COLO668 (cell line): Measurements from ENCODE around the gene PPP1R15A.
"Not testable (repeated sequence)": the region's sequence is repeated elsewhere in the genome, so short reads cannot be mapped to it uniquely, and the experiment has no call there.

ENCODE experiments used
- DNase-seq: peaks from one replicate; lab custom pipeline; 2025; ENCODE audit not compliant: unreplicated experiment; lab: John Stamatoyannopoulos, UW

Gene PPP1R15A

DNA sequence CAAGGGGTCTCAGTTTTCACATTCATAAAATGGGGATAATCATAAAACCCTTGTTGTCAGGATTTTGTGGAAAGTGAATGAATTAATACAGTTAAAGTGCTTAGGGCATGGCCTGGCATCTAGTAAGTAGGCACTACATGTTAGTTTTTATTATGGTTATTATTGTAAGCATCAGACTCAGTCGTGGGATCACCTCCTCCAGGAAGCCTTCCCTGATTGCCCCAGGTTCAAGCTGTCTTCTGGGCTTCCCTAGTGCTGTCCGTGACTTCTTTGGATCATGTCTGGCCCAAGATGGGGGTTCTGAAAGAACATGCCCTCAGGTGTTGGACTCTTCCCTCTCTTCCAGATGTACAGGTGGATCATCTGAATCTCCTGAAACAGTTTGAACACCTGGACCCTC, 38.6 kb downstream of the PPP1R15A start:
- DNase-seq, result no peak

DNA sequence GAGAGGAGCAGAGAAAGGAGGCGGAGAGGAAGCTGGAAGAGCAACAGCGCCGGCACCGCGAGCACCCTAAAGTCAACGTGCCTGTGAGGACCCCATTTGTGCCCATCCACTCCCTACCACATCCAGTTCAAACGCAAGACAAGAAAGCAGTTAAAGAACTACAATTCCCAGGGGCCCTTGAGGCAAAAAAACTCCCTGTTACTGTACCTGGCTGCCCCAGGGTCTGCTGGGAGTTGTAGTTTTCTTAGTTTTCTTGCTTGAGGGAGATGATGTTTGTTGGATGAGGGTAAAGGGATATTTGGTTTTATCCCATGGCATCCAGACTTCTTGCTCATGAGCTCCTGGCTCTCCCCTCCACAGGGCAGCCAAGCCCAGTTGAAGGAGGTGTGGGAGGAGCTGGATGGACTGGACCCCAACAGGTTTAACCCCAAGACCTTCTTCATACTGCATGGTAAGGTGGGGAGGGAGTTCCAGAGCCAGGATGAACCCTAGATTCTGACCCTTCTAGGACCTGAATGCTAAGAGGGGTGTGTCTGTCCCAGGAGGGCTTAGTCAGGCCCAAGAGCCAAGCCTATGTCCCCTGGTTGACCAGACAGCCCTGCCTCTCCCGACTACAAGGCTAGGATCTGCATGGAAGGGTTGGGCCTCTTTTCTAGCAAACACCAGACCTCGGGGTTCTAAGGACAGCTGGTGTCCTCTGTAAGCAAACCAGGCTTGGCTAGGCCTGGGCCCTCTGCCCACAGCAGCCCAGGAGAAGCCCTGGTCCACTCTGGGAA, 41.1 kb downstream of the PPP1R15A start:
- DNase-seq, result peak; percentile 7

- DNase-seq, result no peak
Observed at GRCh38 chr19:48914181-48914580, 42.0 kb downstream of the PPP1R15A start.

DNA sequence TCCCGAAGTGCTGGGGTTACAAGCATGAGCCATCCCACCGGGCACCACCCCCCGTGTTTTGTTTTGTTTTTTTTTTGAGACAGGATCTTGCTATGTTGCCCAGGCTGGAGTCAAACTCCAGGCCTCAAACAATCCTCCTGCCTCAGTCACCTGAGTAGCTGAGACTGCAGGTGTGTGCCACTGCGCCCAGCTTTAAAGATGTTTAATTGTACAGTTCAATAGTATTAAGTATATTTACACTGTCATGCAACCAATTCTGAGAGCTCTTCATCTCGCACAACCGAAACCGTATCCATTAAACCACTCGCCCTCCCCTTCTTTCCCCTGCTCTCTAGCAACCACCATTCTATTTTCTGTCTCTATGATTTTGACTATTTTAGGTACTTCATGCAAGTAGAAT, 43.5 kb downstream of the PPP1R15A start:
- DNase-seq, result peak; percentile 6

GRCh38 chr19:48918071-48918470, 45.9 kb downstream of the PPP1R15A start:
- no peak for DNase-seq

DNA sequence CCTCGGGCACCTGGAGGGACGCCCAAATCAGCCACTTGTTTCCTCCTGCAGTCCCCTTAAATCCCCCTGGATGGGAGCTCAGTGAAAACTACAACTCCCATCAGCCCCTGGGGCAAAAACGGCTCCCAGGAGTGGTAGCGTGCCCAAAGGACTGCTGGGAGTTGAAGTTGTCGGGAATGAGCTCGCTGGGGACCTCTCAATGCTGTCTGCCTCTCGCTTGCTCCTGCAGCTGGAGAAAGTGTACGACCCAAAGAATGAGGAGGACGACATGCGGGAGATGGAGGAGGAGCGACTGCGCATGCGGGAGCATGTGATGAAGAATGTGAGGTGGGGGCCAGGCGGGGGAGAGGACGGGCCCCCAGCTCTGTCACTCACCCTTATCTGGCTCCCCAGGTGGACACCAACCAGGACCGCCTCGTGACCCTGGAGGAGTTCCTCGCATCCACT, 46.6 kb downstream of the PPP1R15A start:
- peak; percentile 22 for DNase-seq

DNA sequence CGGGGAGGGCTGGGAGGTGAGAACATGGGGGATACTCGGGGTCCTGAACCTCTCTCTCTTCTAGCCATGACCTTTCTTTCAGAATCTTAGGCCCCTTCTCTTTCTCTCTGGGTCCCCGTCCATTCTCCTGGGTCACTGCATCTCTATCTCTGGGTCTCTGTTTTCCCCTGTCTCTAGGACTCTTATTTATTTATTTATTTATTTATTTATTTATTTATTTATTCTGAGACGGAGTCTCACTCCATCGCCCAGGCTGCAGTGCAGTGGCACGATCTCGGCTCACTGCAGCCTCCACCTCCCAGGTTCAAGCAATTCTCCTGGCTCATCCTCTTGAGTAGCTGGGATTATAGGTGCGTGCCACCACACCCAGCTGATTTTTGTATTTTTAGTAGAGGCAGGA, 47.0 kb downstream of the PPP1R15A start:
- DNase-seq, result not testable (repeated sequence)

DNA sequence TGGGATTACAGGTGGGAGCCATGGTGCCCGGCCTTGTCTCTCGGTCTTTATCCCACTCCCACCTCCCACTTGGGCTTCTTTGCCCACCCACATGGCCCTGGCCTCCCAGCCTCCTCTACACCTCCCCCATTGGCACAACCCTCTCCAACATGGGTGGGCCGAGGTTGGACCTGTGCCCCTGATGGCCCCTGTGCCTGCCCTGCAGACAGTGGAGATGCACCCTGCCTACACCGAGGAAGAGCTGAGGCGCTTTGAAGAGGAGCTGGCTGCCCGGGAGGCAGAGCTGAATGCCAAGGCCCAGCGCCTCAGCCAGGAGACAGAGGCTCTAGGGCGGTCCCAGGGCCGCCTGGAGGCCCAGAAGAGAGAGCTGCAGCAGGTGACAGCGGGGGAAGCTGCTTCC, 48.7 kb downstream of the PPP1R15A start:
- DNase-seq, result no peak

DNA sequence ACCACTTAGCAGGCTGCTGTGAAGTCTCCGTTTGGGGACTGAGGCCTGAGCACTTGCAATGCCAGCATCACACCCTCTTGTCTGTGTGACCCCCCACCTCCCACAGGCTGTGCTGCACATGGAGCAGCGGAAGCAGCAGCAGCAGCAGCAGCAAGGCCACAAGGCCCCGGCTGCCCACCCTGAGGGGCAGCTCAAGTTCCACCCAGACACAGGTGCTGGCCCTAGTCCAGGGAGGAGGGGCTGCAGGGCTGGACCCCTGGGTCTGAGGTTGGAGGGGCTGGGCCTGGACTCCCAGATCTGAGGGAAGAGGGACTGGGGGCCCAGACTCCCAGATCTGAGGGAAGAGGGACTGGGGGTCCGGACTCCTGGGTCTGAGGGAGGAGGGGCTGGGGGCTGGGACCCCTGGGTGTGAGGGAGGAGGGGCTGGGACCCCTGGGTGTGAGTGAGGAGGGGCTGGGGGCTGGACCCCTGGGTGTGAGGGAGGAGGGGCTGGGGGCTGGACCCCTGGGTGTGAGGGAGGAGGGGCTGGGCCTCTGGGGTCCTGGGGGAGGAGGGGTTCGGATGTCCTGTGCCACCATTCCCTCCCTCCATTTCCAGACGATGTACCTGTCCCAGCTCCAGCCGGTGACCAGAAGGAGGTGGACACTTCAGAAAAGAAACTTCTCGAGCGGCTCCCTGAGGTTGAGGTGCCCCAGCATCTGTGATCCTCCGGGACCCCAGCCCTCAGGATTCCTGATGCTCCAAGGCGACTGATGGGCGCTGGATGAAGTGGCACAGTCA, 49.7 kb downstream of the PPP1R15A start:
- DNase-seq, result no peak

DNA sequence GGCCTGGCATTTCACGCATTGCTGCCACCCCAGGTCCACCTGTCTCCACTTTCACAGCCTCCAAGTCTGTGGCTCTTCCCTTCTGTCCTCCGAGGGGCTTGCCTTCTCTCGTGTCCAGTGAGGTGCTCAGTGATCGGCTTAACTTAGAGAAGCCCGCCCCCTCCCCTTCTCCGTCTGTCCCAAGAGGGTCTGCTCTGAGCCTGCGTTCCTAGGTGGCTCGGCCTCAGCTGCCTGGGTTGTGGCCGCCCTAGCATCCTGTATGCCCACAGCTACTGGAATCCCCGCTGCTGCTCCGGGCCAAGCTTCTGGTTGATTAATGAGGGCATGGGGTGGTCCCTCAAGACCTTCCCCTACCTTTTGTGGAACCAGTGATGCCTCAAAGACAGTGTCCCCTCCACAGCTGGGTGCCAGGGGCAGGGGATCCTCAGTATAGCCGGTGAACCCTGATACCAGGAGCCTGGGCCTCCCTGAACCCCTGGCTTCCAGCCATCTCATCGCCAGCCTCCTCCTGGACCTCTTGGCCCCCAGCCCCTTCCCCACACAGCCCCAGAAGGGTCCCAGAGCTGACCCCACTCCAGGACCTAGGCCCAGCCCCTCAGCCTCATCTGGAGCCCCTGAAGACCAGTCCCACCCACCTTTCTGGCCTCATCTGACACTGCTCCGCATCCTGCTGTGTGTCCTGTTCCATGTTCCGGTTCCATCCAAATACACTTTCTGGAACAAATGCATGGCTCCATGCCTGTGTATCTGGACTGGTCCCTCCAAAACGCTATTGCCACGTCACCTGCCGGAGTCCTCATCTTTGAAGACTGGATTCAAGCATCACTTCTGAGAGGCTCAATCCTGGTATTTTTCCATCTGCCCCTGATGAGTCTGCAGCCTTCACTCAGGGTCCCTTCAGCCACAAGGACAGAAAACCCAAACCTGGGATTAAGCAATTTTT, 50.6 kb downstream of the PPP1R15A start:
- no peak for DNase-seq

DNA sequence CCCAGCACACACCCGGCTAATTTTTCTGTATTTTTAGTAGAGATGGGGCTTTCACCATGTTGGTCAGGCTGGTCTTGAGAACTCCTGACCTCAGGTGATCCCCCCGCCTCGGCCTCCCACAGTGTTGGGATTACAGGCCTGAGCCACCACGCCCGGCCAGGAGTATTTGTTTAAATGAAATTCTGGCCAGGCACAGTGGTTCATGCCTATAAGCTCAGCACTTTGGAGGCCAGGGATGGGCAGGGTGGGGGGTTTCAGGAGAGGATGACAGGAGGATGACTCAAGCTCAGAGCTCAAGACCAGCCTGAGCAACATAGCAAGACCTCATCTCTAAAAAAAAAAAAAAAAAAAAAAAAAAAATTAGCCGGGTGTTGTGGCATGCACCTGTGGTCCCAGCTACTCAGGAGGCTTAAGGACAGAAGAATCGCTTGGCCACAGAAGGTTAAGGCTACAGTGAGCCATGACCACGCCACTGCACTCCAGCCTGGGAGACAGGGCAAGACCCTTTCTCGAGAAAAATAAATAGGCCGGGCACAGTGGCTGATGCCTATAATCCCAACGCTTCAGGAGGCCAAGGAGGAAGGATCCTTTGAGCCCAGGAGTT, 53.1 kb downstream of the PPP1R15A start:
- no peak for DNase-seq
